HG02571 (cell line): ENCODE measurements around the gene CTNNA1.

Experiments
- ATAC-seq: cut with Tn5 transposase; IDR thresholded peaks from one replicate; pipeline ENCODE4 v1.9.1; 2021; ENCODE audit warnings: mild to moderate bottlenecking, moderate library complexity; ENCODE audit not compliant: unreplicated experiment

Gene CTNNA1

DNA sequence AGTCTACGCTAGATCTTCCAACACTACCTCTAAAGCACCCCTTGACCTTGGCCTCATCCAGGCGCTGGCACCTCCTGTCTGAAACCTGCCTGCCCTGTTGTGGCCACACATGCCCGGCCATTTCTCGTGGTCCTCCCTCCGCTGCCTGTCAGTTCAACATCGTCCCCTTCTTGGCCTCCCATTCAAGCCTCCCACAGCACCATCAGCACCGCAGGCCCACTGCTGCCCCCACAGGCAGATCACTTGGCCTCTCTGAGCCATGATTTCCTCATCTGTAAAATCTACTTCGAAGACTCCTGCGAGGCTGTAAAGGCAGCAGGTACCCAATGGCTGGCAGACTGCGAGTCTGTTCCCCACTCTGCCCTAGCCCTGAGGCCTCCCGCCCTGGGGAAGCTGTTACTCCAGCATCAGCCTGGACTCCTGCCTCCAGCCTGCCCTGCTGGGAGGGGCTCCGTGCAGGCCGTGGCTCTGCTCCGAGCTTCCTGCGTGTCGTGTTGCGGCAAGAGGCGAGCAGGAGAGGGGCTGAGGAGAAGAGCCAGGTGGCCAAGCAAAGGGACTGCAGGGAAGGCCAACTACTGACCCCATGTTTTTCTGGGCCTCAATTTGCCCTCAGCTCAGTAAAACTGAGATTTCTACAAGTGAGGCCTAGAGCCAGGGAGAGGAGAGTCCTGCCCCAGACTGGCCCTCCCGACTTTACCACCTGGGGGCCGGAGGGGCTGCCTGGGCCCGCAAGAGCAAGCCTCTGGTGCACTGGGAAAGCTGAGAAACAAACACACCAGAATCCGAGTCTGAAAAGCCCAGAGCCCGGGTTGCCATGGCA is 192.4 kb downstream of the CTNNA1 start:
- ATAC-seq: no peak

GRCh38 chr5:138946241-138946623 is 193.0 kb downstream of the CTNNA1 start:
- no peak for ATAC-seq

DNA sequence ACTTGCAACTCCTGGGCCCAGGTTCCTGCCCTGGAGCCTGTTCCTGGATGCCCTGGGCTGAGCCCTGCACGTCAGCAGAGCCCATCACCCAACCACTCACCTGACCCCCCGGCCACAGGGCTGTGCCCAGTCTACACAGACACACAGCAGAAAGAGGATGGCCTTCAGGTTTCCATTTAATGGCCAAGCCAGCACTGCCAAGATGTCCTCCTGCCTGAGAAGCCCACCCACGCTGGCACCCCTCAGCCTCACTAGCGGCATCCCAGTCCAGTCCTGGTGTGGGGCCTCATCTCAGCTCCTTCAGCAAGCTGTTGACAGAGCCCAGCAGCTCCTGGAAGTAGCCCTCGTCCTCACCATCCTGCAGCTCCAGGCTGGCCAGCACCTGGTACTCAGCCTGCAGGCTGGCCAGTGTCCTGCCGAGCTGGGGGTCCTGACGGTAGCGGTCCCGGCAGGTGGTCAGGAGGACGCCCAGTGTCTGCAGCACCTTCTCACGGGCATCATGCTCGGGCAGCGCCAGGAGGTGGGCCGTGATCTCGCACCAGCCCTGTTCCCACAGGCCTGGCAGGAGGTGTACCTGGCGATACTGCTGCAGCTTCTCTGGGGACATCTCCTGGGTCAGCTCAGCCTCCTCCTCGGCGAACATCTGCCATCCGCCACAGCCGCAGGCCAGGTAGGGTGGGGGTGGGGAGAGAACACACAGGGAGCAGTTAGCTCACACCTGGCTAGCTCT is 193.8 kb downstream of the CTNNA1 start:
- no peak for ATAC-seq

DNA sequence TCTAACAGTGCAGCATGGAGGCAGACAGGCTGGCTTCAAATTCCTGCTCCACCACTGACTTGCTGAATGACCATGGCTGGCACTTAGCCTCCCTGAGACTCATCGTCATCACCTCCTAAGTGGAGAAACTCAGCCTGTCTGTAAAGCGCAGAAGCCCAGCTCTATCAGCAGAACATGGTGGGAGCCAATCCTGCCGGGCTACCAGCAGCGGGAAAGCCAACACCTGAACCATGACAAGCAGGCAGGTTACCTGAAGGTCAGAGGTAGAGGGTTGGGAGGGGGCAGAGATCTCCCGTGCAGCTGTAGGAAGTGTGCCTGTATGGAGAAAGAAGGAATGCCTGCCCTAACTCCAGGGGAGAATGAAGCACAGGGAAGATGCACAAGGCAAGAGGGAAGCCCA is 194.6 kb downstream of the CTNNA1 start:
- ATAC-seq: no peak

DNA sequence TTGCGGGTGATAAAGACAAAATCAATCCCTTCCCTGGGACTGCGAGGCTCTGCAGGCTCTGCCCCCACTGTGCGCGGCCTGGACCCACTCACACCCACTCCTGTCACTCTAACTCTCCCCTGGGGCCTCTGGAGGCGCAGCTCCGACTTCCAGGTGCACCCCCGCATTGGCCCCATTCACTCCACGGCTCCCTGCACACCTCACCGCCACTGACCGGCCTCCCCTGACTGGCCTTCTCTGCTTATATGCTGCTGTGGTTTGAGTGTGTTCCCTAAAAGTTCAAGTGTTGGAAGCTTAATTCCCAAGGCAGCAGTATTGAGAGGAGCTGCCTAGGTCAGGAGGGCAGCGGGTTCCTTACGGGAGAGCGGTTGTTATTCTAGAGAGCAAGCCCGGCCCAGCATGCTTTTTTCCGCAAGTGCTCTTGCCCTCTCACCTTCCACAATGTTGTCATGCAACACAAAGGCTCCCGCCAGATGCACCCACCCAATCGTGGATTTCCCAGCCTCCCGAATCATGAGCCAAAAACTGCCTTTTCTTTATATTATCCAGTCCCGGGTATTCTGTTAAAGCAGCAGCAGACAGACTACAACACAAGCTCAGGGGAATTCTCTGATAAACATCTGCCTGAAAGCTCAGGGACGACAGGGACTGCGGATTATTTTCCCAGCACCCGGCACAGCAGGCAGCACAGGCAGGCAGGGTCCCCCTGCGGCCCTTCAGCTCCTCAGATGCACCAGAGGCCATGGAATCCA is 195.4 kb downstream of the CTNNA1 start:
- no peak for ATAC-seq

DNA sequence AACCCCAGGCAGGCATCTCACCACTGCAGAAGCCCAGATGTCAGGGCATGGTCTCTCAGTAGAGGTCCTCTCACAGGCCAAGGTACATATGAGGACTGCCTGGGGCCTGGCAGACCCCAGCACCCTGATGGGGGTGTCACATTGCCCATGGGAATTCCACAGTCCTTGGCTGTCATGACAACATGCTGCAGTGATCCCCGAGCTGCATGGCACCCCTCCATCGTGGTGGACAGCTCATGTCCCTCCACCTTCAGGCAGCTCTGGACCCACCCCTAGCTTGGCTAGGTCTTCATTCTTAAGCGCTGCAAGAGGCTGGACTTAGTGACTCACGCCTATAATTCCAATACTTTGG is 196.0 kb downstream of the CTNNA1 start:
- ATAC-seq: no peak

- ATAC-seq: no peak
Measured at GRCh38 chr5:138949988-138950387, 196.8 kb downstream of the CTNNA1 start.

- ATAC-seq: no peak
Measured at GRCh38 chr5:138950421-138951031, 197.3 kb downstream of the CTNNA1 start.

DNA sequence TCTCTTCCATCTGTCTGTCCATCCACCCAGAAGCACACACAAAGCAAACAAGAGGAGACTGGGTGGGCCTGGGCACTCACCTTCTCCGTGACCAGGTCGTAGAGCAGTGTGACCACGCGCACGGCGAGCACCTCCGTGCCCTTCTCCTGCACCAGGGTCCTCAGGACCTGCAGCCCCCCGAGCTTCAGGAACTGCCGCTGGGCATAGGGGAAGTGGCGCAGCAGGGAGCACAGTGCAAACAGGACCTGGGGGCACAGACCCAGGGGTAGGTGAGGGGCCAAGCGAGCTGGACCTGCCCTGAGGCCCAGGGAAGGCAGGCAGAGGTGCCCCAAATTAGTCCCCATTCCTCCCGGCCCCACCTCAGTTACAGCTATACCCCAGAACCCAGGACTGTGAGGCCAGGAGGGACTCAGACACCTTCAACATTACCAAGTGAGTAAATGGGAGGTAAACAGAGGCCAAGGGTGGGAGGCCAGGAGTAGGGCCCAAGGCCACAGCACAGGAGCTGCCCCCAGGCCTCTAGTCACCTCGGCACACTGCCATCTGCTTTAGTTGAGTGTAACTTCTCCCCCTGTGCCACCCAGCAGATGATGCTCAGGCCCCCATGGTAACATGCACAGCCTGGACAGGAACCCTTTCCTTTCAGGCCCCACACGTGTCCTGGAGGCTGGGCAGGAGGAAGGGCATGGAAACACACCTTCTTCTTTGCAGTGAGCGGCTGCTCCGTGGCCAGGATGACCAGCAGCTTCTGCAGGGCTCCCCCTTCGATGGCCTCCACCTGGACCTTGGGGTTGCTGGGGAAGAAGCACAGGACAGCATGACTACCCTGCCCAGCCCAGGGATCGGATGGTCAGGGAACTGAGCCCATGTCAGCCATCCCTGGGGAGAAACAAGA is 198.1 kb downstream of the CTNNA1 start:
- ATAC-seq: no peak

DNA sequence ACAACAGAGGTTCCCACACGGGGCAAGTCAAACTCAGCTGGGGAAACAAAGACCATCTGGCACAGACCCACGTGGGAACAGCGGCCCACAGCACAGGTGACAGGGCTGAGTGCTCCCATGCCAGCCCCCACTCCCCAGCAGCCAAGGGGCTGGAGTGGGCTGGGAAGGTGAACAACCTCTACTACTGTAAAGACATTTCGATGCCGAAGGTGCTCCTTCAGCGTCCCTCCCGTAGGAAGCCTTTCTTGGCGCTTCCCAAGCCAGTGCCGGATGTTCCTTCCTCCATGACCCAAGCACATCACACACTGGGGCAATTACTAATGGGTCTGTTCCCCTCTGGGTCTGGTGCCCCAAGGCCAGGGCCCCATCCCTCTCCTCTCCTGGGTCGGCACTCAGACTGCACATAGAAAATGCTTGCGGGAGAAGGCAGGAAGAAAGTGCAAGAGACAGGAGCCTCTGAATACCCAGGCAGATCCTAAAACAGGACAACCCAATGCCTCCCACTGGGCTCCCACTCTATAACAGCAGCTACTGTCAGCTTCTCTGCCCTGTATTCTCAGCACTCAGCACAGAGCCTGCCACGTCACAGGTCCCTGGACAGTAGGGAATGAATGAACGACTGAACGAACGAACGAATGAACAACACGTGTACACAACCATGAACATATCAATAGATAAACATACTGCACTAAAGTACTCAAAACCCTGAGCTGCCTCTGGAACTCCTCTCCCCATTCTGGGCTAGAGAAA is 198.9 kb downstream of the CTNNA1 start:
- ATAC-seq: no peak

- ATAC-seq: no peak
Measured at GRCh38 chr5:138952962-138953361, 199.7 kb downstream of the CTNNA1 start.

- no peak for ATAC-seq
Measured at GRCh38 chr5:138953387-138954256, 200.4 kb downstream of the CTNNA1 start.

DNA sequence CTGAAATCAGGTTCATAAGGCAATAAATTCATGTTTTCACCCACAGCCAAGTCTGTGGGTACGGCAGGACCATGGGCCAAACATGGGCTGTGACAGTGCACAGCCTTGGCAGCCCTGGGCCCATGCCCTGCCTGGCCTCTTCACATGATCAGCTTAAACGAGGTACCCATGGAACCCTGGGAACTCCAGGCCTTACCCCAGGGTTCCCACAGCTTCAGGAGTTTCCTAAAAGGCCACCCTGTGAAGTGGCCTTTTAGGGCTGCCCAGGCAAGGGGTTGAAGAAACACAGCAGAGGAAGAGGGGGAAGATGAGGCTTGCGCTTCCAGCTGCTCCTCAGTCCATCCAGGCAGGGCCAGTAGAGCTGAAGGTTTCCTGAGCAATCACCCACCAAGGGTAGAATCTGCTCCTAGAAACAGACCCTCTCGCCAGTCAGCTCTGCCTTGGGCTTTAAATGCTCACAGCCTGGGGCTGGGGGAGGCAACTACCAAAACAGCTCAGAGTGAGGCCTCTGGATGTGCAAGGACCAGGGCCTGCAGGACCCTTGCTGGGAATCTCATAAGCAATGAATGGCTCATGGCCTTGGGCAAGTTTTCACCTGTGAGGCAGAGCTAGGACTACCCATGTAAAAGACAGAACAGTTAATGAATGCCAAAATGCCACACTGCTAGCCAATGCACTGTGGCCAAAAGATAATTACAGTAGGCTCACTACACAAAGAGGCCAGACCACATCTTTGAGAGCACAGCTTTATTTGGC is 201.2 kb downstream of the CTNNA1 start:
- ATAC-seq: no peak

DNA sequence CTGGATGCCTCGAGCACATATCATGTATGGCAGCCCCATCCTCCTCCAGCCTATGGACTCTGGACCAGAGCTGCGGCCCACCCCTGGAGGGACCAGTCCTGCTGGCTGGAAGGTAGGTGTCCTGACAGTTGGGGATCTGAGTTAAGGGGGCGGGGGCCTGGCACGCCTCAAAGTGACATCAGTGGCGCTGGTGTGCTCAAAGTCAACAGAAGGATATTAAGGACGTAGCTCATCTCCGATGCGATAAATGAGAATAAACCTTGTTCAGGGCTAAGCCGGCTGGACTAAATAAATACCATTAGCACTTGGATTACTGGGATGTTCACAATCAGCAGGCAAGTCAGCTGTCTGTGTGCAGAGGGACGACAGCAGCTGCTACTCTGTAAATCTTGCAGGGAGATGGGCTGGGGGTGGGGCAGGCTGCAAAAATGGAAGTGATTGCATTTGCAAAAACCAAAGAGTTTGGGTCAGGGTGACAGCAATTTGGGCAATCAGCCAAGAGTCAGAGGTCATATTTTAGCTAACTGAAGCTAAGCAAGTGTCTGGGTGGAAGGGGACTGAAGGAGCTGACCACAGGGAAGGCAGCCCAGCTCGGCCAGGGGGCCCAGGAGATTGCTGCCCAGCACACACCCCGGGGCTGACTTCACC is 201.9 kb downstream of the CTNNA1 start:
- ATAC-seq: no peak

- ATAC-seq: no peak
Measured at GRCh38 chr5:138955671-138956295, 202.6 kb downstream of the CTNNA1 start.

DNA sequence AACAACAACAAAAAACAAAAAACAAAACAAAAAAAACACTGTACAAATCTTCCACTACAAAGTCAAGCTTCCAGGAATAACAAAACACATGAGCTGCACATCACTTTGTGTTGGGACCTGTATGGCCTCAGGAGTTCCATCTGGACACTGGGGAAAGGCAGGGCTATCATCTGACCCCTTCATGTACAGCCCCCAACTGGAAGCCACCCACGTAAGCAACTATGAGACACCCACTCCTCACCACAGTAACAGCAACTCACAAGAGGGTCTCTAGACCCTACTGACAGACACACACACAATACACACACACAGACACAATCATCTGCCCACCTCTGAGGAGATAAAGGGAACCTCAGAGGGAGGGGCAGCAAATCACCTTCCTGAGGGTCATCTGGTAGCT is 203.6 kb downstream of the CTNNA1 start:
- ATAC-seq: no peak

- ATAC-seq: no peak
Measured at GRCh38 chr5:138960145-138960692, 207.0 kb downstream of the CTNNA1 start.
